HepG2 (cell line): ENCODE data around the gene PRKAR1B. TPM values are rescaled to one million over a fixed set of nuclear protein-coding genes. Genes with fewer than 3 reads are reported as not detected.

Experiments
- ARHGAP35 ChIP-seq: sonication (generic); formaldehyde crosslinking; IDR thresholded peaks from 2 replicates; pipeline ENCODE4 v1.9.0; 2022; ENCODE audit warnings: mild to moderate bottlenecking, inconsistent platforms, moderate library complexity, missing genetic modification reagents, borderline replicate concordance
- ELF3 ChIP-seq: IDR thresholded peaks from 2 replicates; pipeline ENCODE4 v1.6.1; 2016; ENCODE audit warnings: missing genetic modification reagents, missing compliant biosample characterization
- ETV6 ChIP-seq: sonication (generic); formaldehyde crosslinking; conservative IDR thresholded peaks from 2 replicates; pipeline ENCODE4 v1.4.0; 2020; ENCODE audit warnings: missing genetic modification reagents
- KAT2B ChIP-seq: fragments of 150-350 bp; IDR thresholded peaks from 2 replicates; pipeline ENCODE4 v1.6.1; 2014; ENCODE audit warnings: low read depth, low read length, borderline replicate concordance
- KLF16 ChIP-seq, 2 experiments: sonication (generic) in 1 of 2; formaldehyde crosslinking in 1 of 2; IDR thresholded peaks; 2 replicates each; pipeline versions ENCODE4 v1.6.1 to v1.8.0; 2016 to 2023; ENCODE audit warnings: missing genetic modification reagents in 2 of 2, missing compliant biosample characterization in 1 of 2
- MED13 ChIP-seq: sonication (generic); formaldehyde crosslinking; IDR thresholded peaks from 2 replicates; pipeline ENCODE4 v1.5.0; 2020; ENCODE audit warnings: missing genetic modification reagents
- SMC3 ChIP-seq: IDR thresholded peaks from 2 replicates; pipeline ENCODE4 v1.6.1; 2011; ENCODE audit warnings: low read length, improper control_type of control experiment
- TEAD2 ChIP-seq: sonication (generic); formaldehyde crosslinking; IDR thresholded peaks from 2 replicates; pipeline ENCODE4 v1.9.0; 2021; ENCODE audit warnings: missing genetic modification reagents
- TSC22D2 ChIP-seq: sonication (generic); formaldehyde crosslinking; IDR thresholded peaks from 2 replicates; pipeline ENCODE4 v1.5.1; 2020; ENCODE audit warnings: missing genetic modification reagents, mild to moderate bottlenecking, borderline replicate concordance
- ZFAT ChIP-seq: sonication (generic); formaldehyde crosslinking; conservative IDR thresholded peaks from 2 replicates; pipeline ENCODE4 v1.8.1; 2023; ENCODE audit warnings: missing genetic modification reagents, inconsistent platforms
- ZFP82 ChIP-seq: sonication (generic); formaldehyde crosslinking; IDR thresholded peaks from 2 replicates; pipeline ENCODE4 v1.5.1; 2020; ENCODE audit warnings: mild to moderate bottlenecking, missing genetic modification reagents, borderline replicate concordance
- ZFP90 ChIP-seq: sonication (generic); formaldehyde crosslinking; IDR thresholded peaks from 2 replicates; pipeline ENCODE4 v1.8.0; 2022; ENCODE audit warnings: missing genetic modification reagents, mild to moderate bottlenecking, inconsistent platforms, borderline replicate concordance
- ZNF10 ChIP-seq: sonication (generic); formaldehyde crosslinking; IDR thresholded peaks from 2 replicates; pipeline ENCODE4 v1.4.0; 2020; ENCODE audit warnings: mild to moderate bottlenecking, low read depth, missing genetic modification reagents, borderline replicate concordance
- ZNF235 ChIP-seq: sonication (generic); formaldehyde crosslinking; IDR thresholded peaks from 2 replicates; pipeline ENCODE4 v1.8.1; 2023; ENCODE audit warnings: mild to moderate bottlenecking, missing genetic modification reagents, borderline replicate concordance
- ZNF33A ChIP-seq: sonication (generic); formaldehyde crosslinking; IDR thresholded peaks from 2 replicates; pipeline ENCODE4 v1.5.1; 2020; ENCODE audit warnings: missing genetic modification reagents, mild to moderate bottlenecking, moderate library complexity, borderline replicate concordance
- ZNF383 ChIP-seq: sonication (generic); formaldehyde crosslinking; IDR thresholded peaks from 2 replicates; pipeline ENCODE4 v1.4.0; 2020; ENCODE audit warnings: missing genetic modification reagents, mild to moderate bottlenecking, borderline replicate concordance
- ZNF543 ChIP-seq: sonication (generic); formaldehyde crosslinking; IDR thresholded peaks from 2 replicates; pipeline ENCODE4 v1.4.0; 2020; ENCODE audit warnings: mild to moderate bottlenecking, missing genetic modification reagents
- ZNF598 ChIP-seq: sonication (generic); formaldehyde crosslinking; IDR thresholded peaks from 2 replicates; pipeline ENCODE4 v1.5.1; 2020; ENCODE audit warnings: mild to moderate bottlenecking, missing genetic modification reagents, borderline replicate concordance
- ZNF614 ChIP-seq: IDR thresholded peaks from 2 replicates; pipeline ENCODE4 v1.6.1; 2018; ENCODE audit warnings: missing biosample characterization, missing genetic modification reagents, inconsistent platforms, borderline replicate concordance
- ZNF737 ChIP-seq: sonication (generic); formaldehyde crosslinking; IDR thresholded peaks from 2 replicates; pipeline ENCODE4 v1.5.0; 2020; ENCODE audit warnings: missing genetic modification reagents, mild to moderate bottlenecking, borderline replicate concordance
- ZNF773 ChIP-seq: sonication (generic); formaldehyde crosslinking; IDR thresholded peaks from 2 replicates; pipeline ENCODE4 v1.4.0; 2020; ENCODE audit warnings: missing genetic modification reagents, borderline replicate concordance
- polyA plus RNA-seq, 8 experiments: library from polyadenylated mRNA; depleted of rRNA in 3 of 8; stranded (reverse) in 7 of 8; unstranded in 1 of 8; fragments of >200 nt; fragmentation: Illumina TruSeq in 4 of 8; extraction: Trizol in 4 of 8; gene quantifications; 2 replicates each; pipeline versions ENCODE4 v1.2.1 to v1.2.3, GENCODE V29; 2011 to 2016; ENCODE audit warnings: low read depth in 4 of 8, missing spikeins in 1 of 8, mixed read lengths in 1 of 8; ENCODE audit not compliant: insufficient read depth in 1 of 8
- total RNA-seq, 5 experiments: library from RNA; depleted of rRNA; stranded (reverse); fragments of >200 nt; fragmentation: Illumina TruSeq; extraction: Trizol; gene quantifications; 2 replicates each; pipeline ENCODE4 v1.2.3, GENCODE V29; 2016; ENCODE audit warnings: low read depth in 1 of 5
- TF ChIP-seq, protein P1 (sequence below): IDR thresholded peaks from 2 replicates; pipeline ENCODE4 v1.6.1; 2016; ENCODE audit warnings: mild to moderate bottlenecking, missing biosample characterization, missing genetic modification reagents
- TF ChIP-seq, protein P2 (sequence below): IDR thresholded peaks from 2 replicates; pipeline ENCODE4 v1.6.1; 2016; ENCODE audit warnings: low read depth, control low read depth
- TF ChIP-seq, protein P3 (sequence below): sonication (generic); formaldehyde crosslinking; IDR thresholded peaks from 2 replicates; pipeline ENCODE4 v1.8.0; 2022; ENCODE audit warnings: mild to moderate bottlenecking, missing genetic modification reagents, borderline replicate concordance
- TF ChIP-seq, protein P4 (sequence below): sonication (generic); formaldehyde crosslinking; conservative IDR thresholded peaks from 2 replicates; pipeline ENCODE4 v1.8.1; 2023; ENCODE audit warnings: missing genetic modification reagents
- TF ChIP-seq, protein P5 (sequence below): sonication (generic); formaldehyde crosslinking; IDR thresholded peaks from 2 replicates; pipeline ENCODE4 v1.8.1; 2023; ENCODE audit warnings: mild to moderate bottlenecking, moderate library complexity, missing genetic modification reagents

PRKAR1B gene
- total and polyA plus RNA-seq, 2 of the 13 experiments (the other 11 are each of a cell fraction or from before 2014, with no cell fraction given), result 7.9 to 28.2 TPM

DNA sequence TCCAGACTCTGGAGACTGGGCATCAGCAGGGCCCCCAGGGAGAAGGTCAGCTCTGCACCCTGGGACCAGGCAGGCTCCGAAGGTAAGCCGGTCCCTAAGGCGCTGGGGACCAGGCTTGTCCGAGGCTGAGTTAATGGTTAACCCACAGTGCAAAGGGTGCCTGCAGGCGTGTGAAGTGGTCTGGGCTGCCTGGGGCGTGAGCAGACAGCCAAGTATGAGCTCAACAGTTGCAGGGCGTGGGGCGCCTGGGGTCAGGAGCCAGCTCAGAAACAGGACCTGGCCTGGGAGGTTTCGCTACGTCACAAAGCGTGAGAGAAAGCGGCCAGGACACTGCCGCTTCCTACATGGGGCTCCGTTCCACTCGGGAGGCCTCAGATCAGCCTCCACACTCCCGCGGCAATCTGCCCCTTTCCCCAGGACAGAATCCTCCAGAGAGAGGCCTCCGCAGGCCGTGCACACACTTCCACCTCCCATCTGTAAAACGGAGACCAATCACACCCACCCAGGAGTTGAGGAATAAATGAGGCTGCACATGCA, 223.4 kb downstream of the PRKAR1B start (continued):
- TF ChIP-seq TEAD2 (CRISPR knock-in tag) (no peak), ZNF614 (CRISPR knock-in tag) (peak; percentile 61; the same call in 1 of the 2 replicates), ZNF10 (CRISPR knock-in tag) (no peak), ZNF543 (no peak), ZFP82 (CRISPR knock-in tag) (no peak), KLF16 (CRISPR knock-in tag; IDR thresholded peaks at IDR 0.05) (no peak), SMC3 (no peak), ZFP90 (CRISPR knock-in tag) (no peak), ZFAT (CRISPR knock-in tag) (no peak), ELF3 (CRISPR knock-in tag) (peak; percentile 49; the same call in 1 of the 2 replicates), MED13 (CRISPR knock-in tag) (no peak), ETV6 (CRISPR knock-in tag) (no peak), ZNF737 (no peak), ZNF773 (CRISPR knock-in tag) (no peak), TSC22D2 (CRISPR knock-in tag) (no peak), ZNF598 (CRISPR knock-in tag) (no peak), ZNF235 (CRISPR knock-in tag) (no peak), ARHGAP35 (no peak), KAT2B (no peak), ZNF33A (no peak), ZNF383 (CRISPR knock-in tag) (no peak)
- TF ChIP-seq, protein P1, sequence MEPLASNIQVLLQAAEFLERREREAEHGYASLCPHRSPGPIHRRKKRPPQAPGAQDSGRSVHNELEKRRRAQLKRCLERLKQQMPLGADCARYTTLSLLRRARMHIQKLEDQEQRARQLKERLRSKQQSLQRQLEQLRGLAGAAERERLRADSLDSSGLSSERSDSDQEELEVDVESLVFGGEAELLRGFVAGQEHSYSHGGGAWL (CRISPR knock-in tag), result no peak
- TF ChIP-seq, protein P2, sequence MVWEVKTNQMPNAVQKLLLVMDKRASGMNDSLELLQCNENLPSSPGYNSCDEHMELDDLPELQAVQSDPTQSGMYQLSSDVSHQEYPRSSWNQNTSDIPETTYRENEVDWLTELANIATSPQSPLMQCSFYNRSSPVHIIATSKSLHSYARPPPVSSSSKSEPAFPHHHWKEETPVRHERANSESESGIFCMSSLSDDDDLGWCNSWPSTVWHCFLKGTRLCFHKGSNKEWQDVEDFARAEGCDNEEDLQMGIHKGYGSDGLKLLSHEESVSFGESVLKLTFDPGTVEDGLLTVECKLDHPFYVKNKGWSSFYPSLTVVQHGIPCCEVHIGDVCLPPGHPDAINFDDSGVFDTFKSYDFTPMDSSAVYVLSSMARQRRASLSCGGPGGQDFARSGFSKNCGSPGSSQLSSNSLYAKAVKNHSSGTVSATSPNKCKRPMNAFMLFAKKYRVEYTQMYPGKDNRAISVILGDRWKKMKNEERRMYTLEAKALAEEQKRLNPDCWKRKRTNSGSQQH (CRISPR knock-in tag), result peak; percentile 22; the same call in 1 of the 2 replicates
- TF ChIP-seq, protein P3, sequence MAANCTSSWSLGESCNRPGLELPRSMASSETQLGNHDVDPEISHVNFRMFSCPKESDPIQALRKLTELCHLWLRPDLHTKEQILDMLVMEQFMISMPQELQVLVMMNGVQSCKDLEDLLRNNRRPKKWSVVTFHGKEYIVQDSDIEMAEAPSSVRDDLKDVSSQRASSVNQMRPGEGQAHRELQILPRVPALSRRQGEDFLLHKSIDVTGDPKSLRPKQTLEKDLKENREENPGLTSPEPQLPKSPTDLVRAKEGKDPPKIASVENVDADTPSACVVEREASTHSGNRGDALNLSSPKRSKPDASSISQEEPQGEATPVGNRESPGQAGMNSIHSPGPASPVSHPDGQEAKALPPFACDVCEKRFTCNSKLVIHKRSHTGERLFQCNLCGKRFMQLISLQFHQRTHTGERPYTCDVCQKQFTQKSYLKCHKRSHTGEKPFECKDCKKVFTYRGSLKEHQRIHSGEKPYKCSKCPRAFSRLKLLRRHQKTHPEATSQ (CRISPR knock-in tag), result no peak
- TF ChIP-seq, protein P4, sequence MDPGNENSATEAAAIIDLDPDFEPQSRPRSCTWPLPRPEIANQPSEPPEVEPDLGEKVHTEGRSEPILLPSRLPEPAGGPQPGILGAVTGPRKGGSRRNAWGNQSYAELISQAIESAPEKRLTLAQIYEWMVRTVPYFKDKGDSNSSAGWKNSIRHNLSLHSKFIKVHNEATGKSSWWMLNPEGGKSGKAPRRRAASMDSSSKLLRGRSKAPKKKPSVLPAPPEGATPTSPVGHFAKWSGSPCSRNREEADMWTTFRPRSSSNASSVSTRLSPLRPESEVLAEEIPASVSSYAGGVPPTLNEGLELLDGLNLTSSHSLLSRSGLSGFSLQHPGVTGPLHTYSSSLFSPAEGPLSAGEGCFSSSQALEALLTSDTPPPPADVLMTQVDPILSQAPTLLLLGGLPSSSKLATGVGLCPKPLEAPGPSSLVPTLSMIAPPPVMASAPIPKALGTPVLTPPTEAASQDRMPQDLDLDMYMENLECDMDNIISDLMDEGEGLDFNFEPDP (CRISPR knock-in tag), result no peak
- TF ChIP-seq, protein P5, sequence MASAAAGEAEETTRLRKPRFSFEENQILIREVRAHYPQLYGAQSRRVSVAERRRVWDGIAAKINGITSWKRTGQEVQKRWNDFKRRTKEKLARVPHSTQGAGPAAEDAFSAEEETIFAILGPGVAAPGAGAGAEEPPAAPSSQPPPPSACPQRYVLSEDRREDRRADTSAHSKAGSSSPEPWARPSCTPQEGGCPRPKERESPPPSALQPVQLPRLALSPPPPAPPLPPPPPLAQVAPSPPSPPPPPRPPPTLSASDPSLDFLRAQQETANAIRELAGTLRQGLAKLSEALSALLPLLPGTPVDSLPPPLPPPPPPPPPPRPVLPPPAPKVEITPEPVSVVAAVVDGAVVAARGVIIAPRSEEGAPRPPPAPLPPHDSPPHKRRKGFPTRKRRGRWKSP (CRISPR knock-in tag), result peak; percentile 88
